BE2C (cell line): ENCODE measurements around the gene POLDIP2.
"Not testable (repeated sequence)": the region's sequence is repeated elsewhere in the genome, so short reads cannot be mapped to it uniquely, and the experiment has no call there.

Experiments used
- DNase-seq: peaks from one replicate; pipeline ENCODE4 v3.0.0-alpha.2; 2020
- H3K27me3 ChIP-seq: fragments of 250-450 bp; sonication (Bioruptor Pico); 2 replicates; pipeline ENCODE4 v1.5.1; 2020; ENCODE audit warnings: mild to moderate bottlenecking
- H3K36me3 ChIP-seq: fragments of 250-450 bp; sonication (Bioruptor Pico); 2 replicates; pipeline ENCODE4 v1.5.1; 2020; ENCODE audit warnings: mild to moderate bottlenecking
- H3K4me1 ChIP-seq: fragments of 250-450 bp; sonication (Bioruptor Pico); 2 replicates; pipeline ENCODE4 v1.5.1; 2020
- H3K4me3 ChIP-seq: 2 replicates; pipeline ENCODE4 v1.5.1; 2011; ENCODE audit warnings: low read depth, low read length
- H3K9me3 ChIP-seq: fragments of 250-450 bp; sonication (Bioruptor Pico); 2 replicates; pipeline ENCODE4 v1.5.1; 2020
- TF ChIP-seq, protein P1 (sequence below): IDR thresholded peaks from 2 replicates; pipeline ENCODE4 v1.5.1; 2012; ENCODE audit warnings: mild to moderate bottlenecking, low read depth, low read length

The POLDIP2 gene

DNA sequence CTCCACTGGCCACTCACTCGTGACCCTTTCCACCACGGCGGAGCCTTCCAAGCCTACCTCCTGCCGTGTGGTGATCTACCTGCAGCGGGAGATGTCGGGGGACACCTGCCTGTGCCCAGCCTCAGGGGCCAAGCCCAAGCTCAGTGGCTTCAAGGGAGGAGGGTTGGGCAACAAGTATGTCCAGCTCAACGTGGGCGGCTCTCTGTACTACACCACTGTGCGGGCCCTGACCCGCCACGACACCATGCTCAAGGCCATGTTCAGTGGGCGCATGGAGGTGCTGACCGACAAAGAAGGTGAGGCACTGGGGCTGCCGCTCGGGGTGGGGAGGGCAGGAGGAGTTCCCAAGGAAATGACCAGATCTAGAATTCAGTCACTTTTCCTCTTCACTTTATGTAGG, 17.9 kb downstream of the POLDIP2 start:
- no peak for DNase-seq
- no peaks in the 10 kb centered on the region for H3K27me3 ChIP-seq
- no peak overlapping the region for H3K4me3 ChIP-seq
- TF ChIP-seq, protein P1, sequence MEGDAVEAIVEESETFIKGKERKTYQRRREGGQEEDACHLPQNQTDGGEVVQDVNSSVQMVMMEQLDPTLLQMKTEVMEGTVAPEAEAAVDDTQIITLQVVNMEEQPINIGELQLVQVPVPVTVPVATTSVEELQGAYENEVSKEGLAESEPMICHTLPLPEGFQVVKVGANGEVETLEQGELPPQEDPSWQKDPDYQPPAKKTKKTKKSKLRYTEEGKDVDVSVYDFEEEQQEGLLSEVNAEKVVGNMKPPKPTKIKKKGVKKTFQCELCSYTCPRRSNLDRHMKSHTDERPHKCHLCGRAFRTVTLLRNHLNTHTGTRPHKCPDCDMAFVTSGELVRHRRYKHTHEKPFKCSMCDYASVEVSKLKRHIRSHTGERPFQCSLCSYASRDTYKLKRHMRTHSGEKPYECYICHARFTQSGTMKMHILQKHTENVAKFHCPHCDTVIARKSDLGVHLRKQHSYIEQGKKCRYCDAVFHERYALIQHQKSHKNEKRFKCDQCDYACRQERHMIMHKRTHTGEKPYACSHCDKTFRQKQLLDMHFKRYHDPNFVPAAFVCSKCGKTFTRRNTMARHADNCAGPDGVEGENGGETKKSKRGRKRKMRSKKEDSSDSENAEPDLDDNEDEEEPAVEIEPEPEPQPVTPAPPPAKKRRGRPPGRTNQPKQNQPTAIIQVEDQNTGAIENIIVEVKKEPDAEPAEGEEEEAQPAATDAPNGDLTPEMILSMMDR = no peak
- no peaks in the 10 kb centered on the region for H3K4me1 ChIP-seq
- no peaks in the 10 kb centered on the region for H3K36me3 ChIP-seq
- no peaks in the 10 kb centered on the region for H3K9me3 ChIP-seq

DNA sequence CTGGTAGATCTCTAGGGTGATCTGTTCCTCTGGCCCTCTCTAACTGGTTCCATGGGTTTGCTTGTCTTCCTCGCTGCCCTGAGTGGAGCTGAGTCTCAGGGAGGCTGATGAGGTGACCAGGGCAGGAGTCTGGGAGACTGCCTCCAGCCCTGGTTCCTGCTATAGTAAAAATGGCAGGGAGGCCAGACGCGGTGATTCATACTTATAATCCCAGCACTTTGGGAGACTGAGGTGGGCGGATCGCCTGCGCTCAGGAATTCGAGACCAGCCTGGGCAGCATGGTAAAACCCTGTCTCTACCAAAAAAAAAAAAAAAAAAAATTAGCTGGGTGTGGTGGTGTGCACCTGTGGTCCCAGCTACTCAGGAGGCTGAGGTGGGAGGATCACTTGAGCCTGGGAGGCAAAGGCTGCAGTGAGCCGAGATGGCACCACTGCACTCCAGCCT, 18.5 kb downstream of the POLDIP2 start:
- not testable (repeated sequence) for H3K9me3 ChIP-seq, H3K27me3 ChIP-seq, H3K4me3 ChIP-seq, H3K4me1 ChIP-seq, H3K36me3 ChIP-seq, DNase-seq

DNA sequence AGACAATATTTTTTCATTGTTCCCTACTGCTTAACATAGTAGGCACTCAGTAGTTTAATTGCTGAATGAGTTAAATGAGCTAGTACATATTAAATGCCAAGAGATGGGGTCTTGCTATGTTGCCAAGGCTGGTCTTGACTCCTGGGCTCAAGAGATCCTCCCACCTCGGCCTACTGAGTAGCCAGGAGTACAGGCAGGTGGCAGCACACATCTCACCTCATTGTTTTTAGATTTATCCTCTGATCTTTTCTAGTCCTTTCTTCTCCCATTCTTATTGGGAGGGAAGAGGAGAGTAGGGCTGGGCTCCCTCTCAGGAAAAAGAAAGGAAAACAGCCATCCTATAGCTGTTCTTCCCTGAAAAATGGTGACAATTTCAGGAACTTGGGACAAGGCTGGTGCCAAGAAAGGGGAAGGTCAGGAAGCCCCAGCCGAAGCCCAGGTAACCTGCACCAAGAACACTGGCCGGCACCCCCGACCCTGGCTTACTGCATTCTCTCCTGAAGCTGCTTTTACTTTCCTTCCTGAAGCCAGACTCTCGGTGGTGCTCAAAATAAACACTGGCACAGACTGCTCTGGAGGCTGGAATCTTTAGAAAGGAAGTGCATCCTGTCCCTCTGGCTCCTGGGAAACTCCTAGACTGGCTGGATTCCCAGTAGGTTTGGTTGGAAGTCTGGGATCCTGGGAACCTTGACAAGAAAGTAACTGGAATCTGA, 19.1 kb downstream of the POLDIP2 start:
- H3K4me1 ChIP-seq = no peaks in the 10 kb centered on the region
- H3K9me3 ChIP-seq = no peaks in the 10 kb centered on the region
- TF ChIP-seq, protein P1 = no peak
- no peak for DNase-seq
- no peaks in the 10 kb centered on the region for H3K36me3 ChIP-seq
- H3K4me3 ChIP-seq = no peak overlapping the region
- H3K27me3 ChIP-seq = no peaks in the 10 kb centered on the region

DNA sequence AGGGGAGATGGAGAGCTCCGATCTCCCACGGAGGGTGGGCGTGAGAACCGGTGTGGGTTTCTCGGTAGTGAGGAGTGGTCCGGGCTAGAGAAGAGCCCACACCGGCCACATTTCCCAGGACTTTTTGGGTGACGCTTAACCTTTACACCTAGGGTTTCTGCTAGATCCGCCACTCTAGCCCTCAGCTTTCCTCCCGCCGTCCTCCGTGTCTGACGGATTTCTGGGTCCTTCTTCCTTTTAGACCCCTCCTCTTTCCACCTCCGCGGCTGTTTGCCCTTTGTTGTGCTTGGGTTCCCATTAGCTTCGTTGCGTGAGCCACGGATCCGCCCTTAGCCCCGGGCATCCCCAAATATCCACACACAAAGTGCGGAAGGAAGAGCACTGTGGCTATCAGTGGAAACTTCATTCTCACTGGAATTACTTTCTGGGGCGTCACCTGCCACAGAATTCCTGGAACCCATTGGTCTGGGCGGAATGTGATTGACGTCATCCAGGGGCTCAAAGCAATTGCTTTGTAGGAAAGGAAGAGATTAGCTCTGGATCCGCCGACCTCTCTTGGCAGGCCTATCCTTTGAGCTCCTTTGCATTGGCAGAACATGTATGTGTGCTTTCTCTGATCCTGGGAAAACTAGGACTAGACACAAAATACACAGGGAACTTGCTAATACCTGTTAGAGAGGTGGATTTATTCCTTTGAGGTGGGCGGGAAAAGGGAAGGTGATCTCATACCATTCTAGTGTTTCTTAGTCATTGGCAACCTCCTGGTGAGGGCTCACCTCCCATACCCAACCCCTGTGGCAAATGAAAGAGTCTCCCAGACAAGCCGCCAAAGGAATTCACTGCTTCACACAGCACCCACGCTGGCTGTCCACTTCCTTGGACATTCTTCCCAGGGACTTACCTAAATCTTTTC, 21.1 kb downstream of the POLDIP2 start:
- no peaks in the 10 kb centered on the region for H3K27me3 ChIP-seq
- no peaks in the 10 kb centered on the region for H3K9me3 ChIP-seq
- TF ChIP-seq, protein P1 = no peak
- H3K36me3 ChIP-seq = no peaks in the 10 kb centered on the region
- DNase-seq = peak; percentile 30
- H3K4me1 ChIP-seq = no peaks in the 10 kb centered on the region
- H3K4me3 ChIP-seq = peak overlapping the region; percentile 83

DNA sequence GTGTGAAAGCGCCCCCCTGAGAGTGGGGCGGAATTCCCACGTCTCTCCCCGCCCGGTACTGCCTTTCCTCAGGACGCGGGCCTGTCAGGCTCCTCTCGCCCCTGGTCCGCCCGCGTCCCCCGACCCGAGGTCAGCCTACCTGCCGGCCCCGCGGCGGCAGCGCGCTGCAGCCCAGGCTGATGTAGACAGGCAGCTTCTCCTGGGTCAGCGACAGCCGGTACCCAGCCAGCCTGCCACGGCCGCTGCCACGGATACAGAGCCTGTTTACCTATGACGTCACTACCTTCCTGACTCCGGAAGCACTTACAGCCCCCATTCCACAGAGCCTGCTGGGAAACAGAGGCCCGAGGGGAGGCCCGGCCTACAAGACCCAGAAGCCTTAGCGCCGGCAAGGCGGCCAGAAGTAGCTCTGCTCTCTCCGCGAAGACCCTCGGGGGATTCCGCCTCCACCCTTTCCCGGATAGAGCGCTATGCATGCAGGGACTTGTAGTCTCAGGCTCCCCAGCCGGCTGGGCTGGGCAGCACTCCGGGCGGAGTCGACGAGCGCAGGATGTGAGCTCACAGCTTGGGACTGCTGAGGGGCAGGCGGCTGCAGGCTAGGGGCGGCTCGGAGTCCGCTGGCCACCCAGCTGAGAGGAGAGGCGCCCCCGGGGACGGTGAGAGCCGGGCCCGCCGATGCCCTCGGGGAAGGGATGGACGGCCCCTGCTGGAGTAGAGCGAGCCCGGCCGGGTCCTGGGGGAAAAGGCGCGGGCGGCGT, 21.9 kb downstream of the POLDIP2 start, which contains the start of the genes IFT20 and TNFAIP1:
IFT20 (minus strand) TSS at position 272 of the 758 bp plus-strand sequence. CDS start 3,487 bp downstream, outside the sequence.
TNFAIP1 (plus strand) TSS at position 561 of the 758 bp plus-strand sequence. CDS start 3,761 bp downstream, outside the sequence.
- TF ChIP-seq, protein P1 = no peak
- Histone ChIP-seq H3K4me1 (no peaks in the 10 kb centered on the region), H3K27me3 (no peaks in the 10 kb centered on the region), H3K4me3 (peak within 1 kb of the TSS; percentile 83), H3K9me3 (no peaks in the 10 kb centered on the region), H3K36me3 (no peaks in the 10 kb centered on the region)
- DNase-seq = peak; percentile 96

DNA sequence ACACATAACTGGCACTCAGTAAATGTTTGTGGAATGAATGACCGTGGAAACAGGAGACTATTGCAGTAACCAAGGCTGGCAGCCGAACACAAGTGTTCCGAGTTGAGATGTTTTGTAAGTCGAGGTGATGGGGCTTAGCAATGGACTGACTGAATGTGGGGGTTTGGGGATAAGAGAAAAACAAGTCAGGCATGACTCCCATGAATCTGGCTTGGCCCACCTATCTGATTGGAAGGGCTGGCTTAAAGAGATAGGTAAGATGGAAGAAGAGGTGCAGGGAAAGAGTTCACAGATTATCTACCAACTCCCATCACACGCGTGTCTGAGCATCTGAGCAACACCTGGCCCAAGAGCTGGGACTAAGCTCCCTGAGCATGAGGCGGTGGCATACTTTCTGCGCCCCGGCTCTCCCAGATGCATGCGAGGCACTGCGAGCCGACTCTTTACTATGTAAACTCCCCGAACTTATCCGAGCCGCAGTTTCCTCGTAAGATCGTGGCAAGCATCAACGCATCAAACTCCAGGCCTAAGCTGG, 22.6 kb downstream of the POLDIP2 start:
- peak overlapping the region; percentile 82 for H3K4me3 ChIP-seq
- TF ChIP-seq, protein P1 = no peak
- H3K27me3 ChIP-seq = no peaks in the 10 kb centered on the region
- no peaks in the 10 kb centered on the region for H3K4me1 ChIP-seq
- H3K9me3 ChIP-seq = no peaks in the 10 kb centered on the region
- H3K36me3 ChIP-seq = no peaks in the 10 kb centered on the region
- no peak for DNase-seq
